ENCODE data around the gene SCCPDH.

Gene SCCPDH

GRCh38 chr1:246753670-246754535, 29.7 kb downstream of the SCCPDH start:
- DNase-seq = peak; percentile 66

GRCh38 chr1:246755419-246755818, 31.2 kb downstream of the SCCPDH start:
- DNase-seq = no peak

GRCh38 chr1:246760422-246761347, 36.5 kb downstream of the SCCPDH start:
- no peak for DNase-seq

GRCh38 chr1:246761396-246761795, 37.2 kb downstream of the SCCPDH start:
- no peak for DNase-seq

GRCh38 chr1:246765521-246765920, 41.3 kb downstream of the SCCPDH start:
- no peak for DNase-seq

DNA sequence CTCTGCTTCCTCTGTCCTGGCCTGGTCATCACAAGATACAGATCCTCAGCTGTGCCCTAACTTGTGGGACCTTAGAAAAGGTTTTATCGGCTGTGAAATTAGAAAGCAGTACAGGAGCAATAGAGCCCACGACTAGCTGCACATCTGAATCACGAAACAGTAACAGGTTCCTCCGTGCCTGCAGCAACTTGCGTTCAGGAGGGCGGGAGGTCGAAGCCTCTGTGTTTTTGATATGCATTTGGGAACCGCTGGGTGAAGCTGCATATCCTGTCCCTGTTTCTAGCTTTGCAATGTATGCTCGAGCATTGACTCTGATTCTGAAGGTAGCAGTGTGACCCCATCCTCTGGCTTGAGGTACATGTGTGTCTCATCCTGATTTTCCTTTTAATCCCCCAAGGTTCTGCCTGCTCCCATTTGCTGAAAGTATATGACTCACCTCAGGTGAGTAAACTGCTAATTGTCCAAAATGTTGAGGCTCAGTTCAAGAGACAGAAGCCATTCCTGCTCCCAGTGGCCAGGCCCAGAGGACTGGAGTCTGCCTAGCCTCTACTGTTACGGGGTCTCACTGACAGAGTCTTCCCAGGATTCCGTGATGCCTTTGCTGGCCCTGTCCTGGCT, 44.3 kb downstream of the SCCPDH start:
- no peak for DNase-seq

- no peak for DNase-seq
Observed at GRCh38 chr1:246769306-246769705, 45.1 kb downstream of the SCCPDH start.

DNA sequence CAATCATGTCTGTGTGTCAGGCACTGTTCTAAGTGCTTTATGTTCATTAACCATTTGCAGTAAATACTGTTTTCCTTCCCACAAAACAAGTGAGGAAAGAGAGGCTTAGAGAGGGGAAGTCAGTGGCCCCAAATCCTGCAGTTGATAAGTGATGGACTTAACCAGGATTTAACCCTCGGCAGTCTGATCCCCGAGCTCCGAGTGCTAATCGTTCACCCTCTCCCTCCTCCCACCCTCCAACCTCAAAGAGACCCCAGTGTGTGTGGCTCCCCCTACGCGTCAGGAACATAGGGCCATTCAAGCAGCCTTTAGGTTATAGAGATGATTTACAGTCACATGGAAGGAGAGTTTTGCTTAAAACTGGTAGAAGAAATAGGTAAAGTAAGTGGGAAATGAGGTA, 47.2 kb downstream of the SCCPDH start:
- no peak for DNase-seq

- no peak for DNase-seq
Observed at GRCh38 chr1:246772686-246773085, 48.5 kb downstream of the SCCPDH start.

DNA sequence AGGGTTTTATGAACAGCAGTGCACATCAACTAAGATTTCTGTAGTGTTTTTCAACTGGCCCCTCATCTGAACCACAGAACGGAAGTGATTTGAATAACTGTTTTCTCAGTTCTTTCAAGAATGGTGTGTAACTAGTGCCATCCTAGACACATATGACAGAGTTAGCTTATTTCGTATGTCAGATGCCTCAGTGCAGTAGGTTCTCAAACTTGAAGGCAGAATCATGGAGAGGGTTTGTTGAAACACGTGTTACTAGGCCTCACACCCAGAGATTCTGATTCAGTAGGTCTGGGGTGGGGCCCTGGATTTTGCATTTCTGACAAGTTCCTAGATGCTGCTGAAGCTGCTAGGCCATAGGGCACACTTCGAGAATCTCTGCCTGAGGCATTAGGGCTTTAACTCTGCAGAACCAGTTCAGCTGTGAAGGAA, 49.0 kb downstream of the SCCPDH start:
- DNase-seq = no peak

GRCh38 chr1:246775531-246776385, 51.5 kb downstream of the SCCPDH start:
- no peak for DNase-seq

DNA sequence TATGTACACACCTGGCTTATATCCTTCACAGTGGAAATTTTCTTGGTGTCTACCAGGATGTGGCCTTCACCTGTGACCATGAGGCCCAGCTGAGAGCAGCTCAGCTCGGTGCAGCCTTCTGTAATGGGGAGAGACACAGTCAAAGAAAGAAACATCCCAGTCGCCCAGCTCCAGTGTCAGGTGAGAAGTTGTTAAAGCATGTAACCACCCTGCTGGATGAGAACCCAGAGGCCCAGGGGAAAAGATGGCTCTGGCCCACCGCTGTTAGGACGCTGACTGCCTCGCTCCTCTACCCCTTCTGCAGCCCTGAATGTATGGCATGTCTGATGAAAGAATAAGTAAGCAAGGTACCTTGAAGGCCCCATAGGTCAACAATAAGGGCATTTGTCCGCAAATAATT, 52.7 kb downstream of the SCCPDH start:
- no peak for DNase-seq

DNA sequence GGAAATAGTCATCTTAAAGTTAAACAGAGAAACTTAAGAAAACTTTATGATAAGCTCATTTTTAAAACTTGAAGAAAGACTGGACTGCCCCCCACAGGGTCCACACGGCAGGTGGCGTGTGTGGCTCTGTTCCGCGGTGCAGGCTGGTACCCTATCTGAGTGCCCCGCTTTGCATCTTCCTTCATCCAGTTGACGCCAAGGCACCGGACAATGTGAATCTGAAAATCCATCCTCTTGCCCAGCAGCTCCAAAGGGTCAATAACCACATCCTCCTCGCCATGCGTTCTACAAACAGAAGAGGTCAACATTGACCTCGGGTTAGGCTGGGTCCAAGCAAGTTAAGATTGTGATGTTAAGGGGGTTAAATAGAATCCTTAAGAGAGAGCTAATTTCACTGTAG, 54.5 kb downstream of the SCCPDH start:
- no peak for DNase-seq

GRCh38 chr1:246779561-246780175, 55.5 kb downstream of the SCCPDH start:
- no peak for DNase-seq

- no peak for DNase-seq
Observed at GRCh38 chr1:246780264-246780663, 56.1 kb downstream of the SCCPDH start.

- DNase-seq = no peak
Observed at GRCh38 chr1:246781212-246781611, 57.0 kb downstream of the SCCPDH start.

- no peak for DNase-seq
Observed at GRCh38 chr1:246782120-246782900, 58.1 kb downstream of the SCCPDH start.

DNA sequence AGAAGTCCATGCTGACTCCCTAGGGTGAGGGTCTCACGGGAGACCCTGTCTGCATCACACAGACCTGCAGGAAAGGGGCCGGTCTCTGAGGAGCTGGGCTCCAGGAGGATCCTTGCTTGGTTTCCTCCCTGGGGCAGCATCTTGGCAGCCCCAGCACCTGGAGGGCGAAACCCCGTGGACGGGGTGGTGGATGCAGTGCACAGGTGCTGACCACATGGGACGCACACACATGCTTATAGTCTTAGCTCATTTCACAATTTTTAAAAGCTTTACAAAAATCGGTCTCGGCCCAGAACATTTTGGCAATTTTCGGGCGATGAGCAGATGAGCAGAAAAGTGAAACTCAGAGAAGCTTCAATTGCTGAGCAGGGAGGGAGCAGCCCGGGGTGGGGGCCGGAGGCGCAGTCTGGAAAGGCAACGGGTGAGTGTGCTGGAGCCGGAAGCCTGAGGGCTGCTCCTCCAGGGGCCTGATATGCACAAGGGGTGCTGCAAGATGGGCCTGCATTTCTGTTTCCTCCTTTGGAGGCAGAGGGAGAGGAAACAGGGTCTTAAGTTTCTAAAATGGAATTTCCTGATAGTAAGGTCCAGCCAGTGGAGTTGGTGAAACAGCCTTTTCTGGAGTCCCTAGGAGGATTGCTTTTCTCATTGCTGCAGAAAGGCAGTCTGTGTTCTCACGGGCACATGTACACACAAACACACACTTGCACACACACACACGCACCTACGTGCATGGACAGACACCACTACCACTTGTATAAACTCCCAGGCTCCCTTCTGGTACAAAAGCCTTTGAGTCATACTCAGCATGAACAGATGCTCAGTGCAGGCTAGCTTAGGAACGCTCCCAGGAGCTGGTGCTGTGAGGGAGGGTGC, 60.6 kb downstream of the SCCPDH start:
- DNase-seq = peak; percentile 10

DNA sequence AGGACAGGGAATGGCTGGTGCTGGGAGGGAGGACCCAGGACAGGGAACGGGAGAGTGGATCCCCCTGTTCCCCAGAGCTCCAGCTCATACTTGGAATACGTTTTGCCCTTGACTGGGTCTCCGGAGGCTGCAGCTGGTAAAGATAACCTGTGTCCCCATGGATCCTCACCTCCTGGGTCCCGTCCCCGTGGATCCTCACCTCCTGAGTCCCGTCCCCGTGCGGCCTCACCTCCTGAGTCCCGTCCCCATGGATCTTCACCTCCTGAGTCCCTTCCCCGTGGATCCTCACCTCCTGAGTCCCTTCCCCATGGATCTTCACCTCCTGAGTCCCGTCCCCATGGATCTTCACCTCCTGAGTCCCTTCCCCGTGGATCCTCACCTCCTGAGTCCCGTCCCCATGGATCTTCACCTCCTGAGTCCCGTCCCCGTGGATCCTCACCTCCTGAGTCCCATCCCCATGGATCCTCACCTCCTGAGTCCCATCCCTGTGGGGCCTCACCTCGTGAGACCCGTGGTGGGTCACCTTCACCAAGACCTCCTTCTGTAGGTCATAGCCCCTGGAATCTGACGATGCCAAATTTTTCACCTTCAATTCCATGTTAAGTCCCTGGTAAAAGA, 61.4 kb downstream of the SCCPDH start:
- DNase-seq = peak; percentile 17

Measured in CD4-positive, alpha-beta T cell treated with Interleukin-17A for 4 hours (primary cell).